GM21737 (cell line): Measurements from ENCODE around the gene EPHA6.
"Not testable (repeated sequence)": the region's sequence is repeated elsewhere in the genome, so short reads cannot be mapped to it uniquely, and the experiment has no call there.

ENCODE experiments used
- ATAC-seq: cut with Tn5 transposase; IDR thresholded peaks from one replicate; pipeline ENCODE4 v1.9.1; 2021; ENCODE audit warnings: mild to moderate bottlenecking, moderate library complexity; ENCODE audit not compliant: unreplicated experiment

Gene EPHA6

DNA sequence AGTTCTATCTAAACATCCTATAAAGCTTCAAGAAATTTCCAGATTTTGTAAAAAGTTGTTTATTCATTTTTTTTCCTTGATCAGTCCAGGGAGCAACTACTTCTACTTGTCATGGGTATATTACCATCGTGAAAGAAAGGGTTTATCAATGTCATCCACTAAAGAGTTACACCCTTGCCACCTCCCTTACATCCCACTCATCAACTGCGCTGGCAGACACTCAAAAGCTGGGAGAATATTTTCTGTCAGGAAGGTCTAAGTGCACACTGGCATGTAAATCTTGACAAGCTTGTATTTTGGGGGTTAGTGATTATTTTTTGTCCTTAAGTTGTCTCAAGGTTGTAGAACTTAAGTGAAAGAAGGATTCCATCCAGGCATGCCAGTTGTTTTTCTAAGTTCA, 761.8 kb downstream of the EPHA6 start:
- no peak for ATAC-seq

DNA sequence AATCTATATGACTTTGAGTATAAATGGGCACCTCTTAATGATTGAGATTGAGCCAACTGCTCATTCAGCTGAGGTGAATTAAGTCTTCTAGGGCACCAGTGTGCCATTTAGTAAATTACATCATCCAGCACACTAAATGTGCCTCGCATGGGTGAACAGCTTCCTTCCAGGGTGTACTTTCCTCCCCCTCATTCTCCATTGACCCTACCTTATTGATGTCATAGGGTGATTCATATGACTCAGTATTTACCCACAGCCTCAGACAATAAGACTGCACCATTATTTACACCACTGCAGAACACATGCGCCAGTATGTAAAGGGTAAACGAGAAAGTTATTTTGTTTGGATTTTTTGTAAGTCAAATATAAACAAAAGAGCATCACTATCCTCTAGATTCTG, 765.0 kb downstream of the EPHA6 start:
- ATAC-seq: no peak

DNA sequence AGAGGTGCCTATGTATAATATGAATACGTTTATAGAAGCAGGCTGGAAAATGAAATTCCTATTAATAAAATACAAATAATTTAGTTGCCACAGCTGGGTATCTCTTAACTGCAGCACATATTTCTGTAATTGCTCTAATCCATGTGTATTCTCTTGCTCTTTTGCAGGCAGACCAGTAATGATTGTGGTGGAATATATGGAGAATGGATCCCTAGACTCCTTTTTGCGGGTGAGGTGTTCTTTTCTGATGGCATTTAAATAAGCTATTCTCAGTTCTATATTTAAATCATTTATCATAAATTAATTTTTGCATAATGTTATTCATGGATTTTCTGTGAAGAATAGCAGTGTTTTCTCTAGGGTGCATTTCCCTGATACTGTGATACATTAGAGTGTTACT, 796.2 kb downstream of the EPHA6 start:
- no peak for ATAC-seq

DNA sequence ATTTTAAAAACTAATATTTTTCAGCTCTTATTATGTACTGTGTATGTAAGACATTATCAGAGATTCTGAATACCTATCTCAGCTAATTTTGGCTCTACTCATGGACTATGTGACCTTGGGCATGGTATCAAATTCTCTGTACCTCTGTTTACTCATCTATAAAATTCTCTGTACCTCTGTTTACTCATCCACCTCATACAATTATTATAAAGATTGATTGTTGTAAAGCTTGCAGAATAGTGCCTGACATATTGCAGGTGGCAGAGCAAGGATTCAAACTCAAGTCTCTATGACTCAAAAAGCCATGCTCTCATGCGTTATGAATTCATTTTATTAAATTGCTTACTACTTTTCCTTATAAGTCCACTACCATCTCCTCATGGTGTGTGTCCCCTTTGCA, 798.2 kb downstream of the EPHA6 start:
- ATAC-seq: no peak

DNA sequence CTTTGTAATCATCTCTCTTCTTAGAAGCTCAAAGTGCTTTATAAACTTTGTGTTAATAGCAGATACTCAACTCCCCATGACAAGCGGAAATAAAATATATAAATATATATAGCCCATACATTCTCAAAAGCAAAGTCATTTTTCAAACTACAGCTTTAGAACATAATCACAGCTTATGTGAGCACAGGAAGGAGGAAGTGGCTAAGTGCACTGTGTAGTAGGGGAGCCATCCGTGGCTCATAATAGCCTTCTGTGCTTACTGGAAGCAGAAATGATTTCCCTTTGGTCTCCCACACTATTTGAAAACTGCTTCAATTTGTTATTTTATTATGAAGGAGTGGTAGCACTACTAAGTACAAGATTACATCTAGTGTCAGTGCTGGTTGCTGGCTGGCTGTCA, 798.7 kb downstream of the EPHA6 start:
- no peak for ATAC-seq

DNA sequence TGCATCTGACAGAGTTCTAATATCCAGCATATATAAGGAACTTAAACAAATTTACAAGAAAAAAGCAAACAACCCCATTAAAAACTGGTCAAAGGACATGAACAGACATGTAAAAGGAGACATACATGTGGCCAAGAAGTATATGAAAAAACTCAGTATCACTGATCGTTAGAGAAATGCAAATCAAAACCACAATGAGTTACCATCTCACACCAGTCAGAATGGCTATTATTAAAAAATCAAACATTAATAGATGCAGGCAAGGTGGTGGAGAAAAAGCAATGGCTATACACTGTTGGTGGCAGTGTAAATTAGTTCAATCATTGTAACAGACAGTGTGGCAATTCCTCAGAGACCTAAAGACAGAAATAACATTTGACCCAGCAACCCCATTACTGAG, 806.1 kb downstream of the EPHA6 start:
- not testable (repeated sequence) for ATAC-seq

DNA sequence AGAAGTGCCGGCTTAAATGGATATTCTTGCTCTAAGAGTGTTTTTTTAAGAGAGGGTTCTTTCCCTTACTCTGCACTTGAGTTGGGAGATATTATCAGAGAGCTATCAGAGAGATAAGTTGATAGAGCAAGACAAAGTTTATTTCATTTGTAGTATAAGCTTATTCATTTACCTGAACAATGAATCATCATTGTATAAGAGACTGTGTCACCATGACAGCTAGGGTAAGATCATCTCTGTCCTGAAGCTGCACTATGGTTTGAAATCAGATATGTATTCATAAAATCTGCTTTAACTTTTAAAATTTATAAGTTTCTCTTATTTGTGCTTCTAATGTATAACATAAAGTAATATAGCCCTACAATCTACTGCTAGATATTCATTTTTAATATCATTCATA, 822.1 kb downstream of the EPHA6 start:
- ATAC-seq: no peak

DNA sequence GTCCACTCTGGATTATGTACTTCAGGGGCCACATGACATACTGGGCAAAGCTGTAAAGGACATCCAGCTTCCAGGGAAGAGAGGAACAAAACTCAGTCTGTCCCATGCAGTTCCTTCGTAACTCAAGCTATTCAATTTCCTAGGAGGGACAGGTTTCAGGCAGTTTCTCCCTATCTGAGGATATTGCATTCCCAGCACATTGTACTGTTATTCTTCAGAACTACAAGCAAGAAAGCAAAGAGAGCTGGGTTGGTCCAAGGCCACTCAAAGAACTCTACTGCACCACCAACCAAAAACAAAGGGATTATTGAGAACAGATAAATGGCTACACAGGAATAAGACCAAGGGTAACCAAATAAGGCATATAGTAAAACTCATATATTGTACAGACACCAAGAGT, 832.5 kb downstream of the EPHA6 start:
- no peak for ATAC-seq

DNA sequence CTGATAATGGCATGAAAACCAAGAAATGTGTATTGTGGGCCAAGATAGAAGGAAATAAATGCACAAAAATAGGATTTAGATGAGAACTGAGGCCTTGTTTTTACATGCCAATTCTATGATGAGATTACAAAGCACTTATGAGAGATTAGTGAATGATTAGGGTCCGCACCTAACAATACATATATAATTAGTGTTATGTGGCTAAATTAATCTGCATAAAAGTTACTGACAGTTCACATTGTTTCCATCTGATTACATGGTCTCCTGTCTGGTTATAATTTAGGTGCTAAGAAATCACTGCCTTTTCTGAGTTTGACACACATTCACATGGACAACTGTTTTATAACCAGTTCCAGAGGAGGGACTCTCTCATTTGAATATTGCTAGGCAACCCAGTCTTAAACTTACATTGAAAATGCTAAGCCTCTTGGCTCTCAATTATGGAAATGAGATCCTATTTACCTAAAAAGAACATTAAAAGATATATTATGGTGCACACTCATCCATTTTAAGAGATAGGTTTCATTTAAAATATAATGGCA, 833.1 kb downstream of the EPHA6 start:
- no peak for ATAC-seq

DNA sequence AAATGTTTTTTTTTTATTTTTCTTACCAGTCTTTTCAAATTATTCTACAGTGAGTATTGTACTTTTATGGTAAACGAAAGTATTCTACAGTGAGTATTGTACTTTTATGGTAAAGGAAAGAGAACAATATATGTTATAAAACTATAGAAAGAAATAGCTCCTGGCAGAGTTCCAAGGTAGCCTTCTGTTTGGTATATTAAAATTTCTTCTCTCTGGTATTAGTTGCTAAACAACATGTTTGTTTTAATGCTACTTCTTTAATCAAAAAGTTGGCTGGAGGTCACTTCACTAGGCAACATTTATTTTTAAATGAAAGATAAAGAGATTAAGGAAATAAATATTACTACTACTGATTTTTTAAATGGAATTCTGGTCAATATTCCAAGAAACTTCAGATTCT, 841.6 kb downstream of the EPHA6 start:
- ATAC-seq: no peak

DNA sequence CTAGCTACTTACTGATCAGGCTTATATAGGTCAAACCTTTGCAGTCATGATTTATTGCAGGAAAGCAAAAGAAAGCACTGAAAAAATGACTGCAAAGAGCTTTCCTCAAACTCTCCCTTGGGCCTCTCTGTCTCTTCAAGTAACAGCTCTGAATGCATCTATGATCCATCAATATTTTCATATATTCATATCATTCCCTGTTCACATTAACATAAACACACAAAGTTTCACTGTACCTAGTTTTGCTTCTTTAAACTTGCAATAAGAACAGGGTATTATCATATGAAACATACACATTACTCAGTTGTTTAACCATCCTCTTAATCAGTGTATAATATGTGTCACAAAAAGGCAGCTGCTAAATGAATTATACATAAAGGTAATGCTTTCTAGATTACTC, 842.2 kb downstream of the EPHA6 start:
- ATAC-seq: no peak

DNA sequence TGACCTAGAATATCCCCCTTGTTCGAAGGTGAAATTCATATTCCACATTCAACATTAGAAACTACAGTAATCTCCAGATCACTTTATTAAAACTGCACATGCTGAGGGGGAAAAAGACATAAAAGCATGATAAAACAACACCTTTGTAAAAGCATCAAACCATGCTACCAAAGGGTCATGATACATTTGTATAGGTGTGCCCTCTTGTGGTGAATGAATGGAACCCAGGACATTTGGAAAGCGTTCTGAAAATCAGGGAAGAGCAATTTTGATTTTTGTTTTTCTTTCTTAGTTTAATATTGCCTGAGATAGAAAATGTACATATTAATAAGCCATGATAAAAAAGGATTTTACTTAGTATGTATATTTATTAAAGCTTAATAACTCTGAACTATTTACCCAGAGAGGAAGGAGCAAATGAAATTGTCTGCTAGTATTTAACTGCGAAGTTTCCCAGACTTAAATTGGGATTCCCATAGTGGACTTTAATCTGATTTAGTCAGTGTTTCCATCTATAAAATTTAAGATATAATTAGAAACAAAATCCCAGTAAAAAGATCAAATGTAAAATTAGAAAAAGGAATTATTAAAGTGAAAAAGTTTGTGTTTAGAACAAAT, 844.4 kb downstream of the EPHA6 start:
- ATAC-seq: no peak

DNA sequence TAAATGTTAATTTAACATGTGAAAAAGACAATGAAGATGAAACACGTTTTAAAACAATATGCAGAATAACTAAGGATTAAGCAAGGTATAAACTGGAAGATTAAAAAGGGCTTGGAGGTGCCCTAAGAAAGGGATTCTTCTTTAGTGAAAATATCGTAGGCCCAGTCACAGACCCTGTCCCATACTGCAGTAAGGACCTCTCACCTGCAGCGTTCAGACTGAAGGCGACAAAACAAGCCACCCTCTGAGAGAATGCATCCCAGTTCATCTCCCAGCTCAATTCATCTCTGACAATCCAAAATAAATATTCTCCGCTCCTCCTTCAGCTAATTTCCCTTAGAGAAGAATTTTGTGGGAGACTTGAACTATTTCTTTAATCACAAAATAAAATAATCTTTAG, 847.9 kb downstream of the EPHA6 start:
- ATAC-seq: no peak

DNA sequence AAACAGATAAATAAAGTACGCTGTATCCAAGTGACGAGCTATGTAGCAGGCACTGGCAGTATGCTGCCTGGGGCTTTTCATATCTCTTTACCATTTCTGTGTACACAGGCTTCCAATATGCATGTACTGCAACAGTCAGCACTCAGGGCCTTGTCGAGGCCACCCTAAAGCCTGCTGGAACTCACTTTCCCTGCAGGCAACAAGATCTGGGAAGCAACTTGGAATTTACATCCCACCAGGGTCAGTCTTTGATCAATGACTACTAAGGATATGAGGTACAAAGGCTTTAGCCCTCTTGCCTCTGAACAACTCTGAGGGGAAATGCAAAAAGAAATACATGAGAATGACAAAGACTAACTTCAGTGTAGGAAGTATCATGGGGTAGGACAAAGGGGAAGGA, 848.4 kb downstream of the EPHA6 start:
- ATAC-seq: no peak

DNA sequence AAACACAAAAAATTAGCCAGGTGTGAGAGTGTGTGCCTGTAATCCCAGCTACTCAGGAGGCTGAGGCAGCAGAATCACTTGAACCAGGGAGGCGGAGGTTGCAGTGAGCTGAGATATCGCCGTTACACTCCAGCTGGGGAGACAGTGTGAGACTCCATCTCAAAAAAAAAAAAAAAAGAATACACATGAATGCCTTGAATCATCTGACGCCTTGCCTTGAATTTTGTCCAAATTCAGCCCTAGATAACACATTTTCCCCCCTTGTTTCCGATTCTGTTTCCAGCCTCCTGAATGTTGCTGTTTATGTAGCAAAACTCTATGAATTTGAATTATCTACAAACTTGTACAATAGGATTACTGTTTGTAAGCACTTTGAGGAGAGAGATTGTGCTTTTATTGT, 851.5 kb downstream of the EPHA6 start:
- ATAC-seq: no peak

DNA sequence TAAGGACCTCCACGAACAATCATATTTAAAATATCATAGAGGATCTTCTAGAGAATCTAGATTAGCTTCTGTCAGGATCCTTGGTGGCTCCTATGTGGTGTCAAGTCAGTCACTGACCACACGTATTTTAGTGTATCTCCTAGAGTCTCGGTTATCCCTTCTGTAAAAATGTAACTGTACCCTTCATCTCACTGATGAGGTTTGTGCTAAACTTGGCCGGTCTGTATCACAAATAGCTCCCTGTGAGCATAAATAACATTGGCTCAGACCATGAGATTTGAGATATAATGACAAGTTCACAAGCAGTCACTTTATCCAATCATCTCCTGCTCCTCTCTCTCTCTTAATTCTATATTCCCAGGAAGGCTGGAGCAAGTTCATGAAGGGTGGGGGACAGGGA, 856.6 kb downstream of the EPHA6 start:
- no peak for ATAC-seq

DNA sequence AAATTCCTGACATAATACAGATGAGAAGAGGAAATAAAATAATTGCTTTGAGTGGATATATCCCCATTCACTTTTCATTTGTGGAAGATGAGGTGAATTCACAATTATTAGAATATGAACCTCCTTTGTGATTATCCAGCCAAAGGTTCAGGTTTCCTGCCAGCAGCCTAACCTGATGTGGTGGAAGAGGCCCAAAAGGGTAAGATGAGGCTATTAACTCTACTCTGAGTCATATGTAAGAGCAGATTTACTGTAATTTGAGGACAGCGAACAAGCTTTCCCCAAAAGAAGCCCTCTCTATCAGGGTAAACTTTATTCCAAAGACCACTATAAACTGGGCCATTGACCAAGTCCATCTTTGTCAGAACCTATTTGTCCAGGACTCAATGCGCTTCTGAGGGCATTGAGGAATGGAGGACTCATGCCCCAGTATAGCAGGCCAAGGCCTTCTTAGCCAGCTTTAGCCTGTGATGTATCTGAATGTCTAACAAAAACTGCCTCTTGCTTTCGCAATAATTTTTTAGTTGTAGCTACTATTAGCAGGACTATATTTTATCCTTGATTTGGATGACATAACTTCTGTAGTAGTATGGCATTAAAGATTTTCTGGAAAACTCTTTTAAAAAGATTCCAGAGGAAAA, 859.1 kb downstream of the EPHA6 start:
- no peak for ATAC-seq

DNA sequence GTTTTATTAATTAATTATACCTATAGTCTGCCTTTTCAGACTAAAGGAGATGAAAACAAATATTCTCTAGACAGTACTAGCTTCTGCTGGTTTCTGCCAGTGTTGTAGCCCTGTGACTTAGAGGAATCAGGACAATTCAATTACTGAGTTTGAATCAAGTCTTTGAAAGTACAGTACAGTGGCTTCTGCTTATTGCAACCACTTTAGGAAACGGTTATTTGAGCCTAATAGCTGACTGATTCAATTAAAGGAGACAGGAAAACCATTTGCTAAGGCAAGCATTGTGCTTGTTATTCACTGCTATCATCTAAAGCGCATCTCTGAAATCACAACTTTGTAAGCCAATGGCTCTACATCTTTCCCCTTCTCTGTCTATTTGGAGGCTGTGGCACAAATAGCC, 860.1 kb downstream of the EPHA6 start:
- ATAC-seq: no peak

DNA sequence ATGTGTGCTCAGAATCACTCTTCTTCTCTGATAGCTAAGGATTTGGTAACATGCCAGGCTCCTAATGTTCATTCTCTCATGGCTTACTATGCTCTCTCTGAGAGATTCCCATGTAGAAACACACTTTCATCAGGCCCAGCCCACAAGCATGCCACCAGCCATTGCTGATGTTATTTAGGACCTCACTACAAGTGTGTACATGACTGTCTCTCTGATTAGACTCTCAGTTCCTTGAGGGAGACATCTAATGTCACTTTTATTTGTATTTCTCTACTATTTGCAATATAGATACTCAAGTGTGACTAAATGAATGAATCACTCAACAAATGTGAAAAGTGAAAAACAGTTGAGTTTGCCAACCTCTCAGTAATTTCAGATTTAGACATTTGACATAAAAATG, 865.8 kb downstream of the EPHA6 start:
- no peak for ATAC-seq

DNA sequence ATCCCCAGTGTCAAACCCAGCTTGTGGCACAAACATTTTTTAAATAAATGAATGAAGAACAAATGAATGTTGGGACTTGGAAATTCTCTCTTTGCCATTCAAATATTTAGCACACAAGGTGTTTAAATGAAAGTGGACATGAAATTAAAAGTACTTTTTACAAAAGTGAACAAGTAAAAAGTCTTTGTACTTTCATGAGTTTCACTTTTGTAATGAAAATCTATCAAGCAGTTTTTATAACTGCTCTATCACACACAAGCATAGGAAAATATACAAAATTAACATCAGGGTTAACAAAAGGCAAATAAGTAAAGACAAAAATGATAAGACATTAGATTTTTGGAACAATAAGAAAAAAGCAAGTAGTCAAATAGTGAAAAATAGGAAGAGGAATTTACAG, 866.3 kb downstream of the EPHA6 start:
- ATAC-seq: no peak

DNA sequence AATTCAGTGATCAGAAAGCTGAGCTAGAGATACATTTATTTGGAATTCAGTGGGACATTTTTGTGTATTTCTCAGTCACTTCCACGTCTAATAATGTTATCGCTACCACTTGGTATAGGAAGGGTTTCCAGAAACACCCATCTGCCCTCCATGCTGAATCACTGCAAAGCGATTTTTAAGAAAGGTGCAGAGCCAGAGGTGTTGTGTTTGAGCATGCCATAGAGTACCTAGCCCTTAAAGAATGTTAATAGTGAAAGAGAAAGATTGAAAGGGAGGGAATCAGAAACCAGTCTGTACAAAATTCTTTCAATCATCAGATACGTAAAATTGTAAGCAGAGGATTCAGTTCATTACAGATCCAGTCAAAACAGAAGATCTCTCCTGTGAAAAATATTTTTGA, 870.1 kb downstream of the EPHA6 start:
- ATAC-seq: no peak

DNA sequence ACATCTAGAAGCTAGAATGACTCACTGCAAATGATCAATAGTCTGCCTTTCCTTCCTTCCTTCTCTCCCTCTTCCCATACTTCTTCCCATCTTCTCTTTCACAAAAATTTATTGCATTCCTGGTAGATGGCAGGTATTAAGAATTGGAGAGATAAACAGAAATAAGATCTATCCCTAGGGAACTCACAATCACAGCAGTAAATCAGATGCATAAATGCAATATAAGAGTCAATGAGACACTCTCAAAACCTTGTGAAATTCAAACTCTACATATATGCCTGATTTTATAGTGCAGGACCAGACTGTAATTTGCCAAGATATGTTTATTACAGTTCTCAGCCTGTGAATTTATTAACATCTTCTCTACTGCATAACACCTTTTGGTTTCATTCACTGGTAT, 871.9 kb downstream of the EPHA6 start:
- no peak for ATAC-seq

DNA sequence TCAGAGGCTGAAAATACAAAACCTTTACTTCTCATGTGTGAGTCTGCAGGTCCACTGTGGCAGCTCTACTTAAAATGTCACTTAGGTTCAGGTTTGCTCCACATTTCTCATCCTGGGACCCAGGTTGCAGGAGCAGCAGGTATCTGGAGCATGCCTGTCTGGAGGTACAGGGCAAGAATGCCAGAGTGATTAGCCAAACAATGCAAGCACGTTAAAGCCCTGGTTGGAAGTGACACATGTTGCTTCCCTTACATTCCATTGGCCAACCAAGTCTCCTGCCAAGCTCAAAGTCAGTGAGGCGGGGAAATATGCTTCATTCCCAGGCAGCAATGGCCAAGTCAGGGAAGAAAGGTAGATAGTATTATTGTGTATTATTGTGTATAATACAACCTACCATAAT, 873.3 kb downstream of the EPHA6 start:
- no peak for ATAC-seq
